Osteoblast (primary cell): ENCODE results near the gene SPTLC3. TPM values are rescaled to one million over a fixed set of nuclear protein-coding genes. Genes with fewer than 3 reads are reported as not detected.

Experiments used
- DNase-seq: peaks from one replicate; pipeline ENCODE4 v3.0.0; 2011; ENCODE audit warnings: low spot score, mixed read lengths; ENCODE audit not compliant: insufficient read length; ENCODE audit errors: missing footprints
- H2AFZ ChIP-seq: 2 replicates; pipeline ENCODE4 v1.6.0; 2011; ENCODE audit warnings: mild to moderate bottlenecking, low read length
- H3K27ac ChIP-seq: 2 replicates; pipeline ENCODE4 v1.5.1; 2011; ENCODE audit warnings: mild to moderate bottlenecking, low read depth, low read length, moderate library complexity
- H3K27me3 ChIP-seq: 2 replicates; pipeline ENCODE4 v1.6.0; 2012; ENCODE audit warnings: mild to moderate bottlenecking, control low read depth, inconsistent platforms, low read length, moderate library complexity; ENCODE audit not compliant: insufficient read depth
- H3K36me3 ChIP-seq: 2 replicates; pipeline ENCODE4 v1.5.1; 2011; ENCODE audit warnings: mild to moderate bottlenecking, low read length, control low read depth, moderate library complexity; ENCODE audit not compliant: insufficient read depth
- H3K4me1 ChIP-seq: 2 replicates; pipeline ENCODE4 v1.5.1; 2011; ENCODE audit warnings: mild to moderate bottlenecking, low read length, control low read depth, moderate library complexity; ENCODE audit not compliant: insufficient read depth
- H3K4me2 ChIP-seq: 2 replicates; pipeline ENCODE4 v1.6.0; 2011; ENCODE audit warnings: mild to moderate bottlenecking, low read length; ENCODE audit not compliant: insufficient read depth
- H3K4me3 ChIP-seq: fragments of 200-600 bp; sonication (generic); 3 replicates; pipeline ENCODE4 v1.5.1; 2012; ENCODE audit warnings: mild to moderate bottlenecking, low read length, inconsistent platforms; ENCODE audit not compliant: insufficient read depth
- H3K79me2 ChIP-seq: 2 replicates; pipeline ENCODE4 v1.6.0; 2012; ENCODE audit warnings: mild to moderate bottlenecking, low read length, control low read depth, inconsistent platforms; ENCODE audit not compliant: insufficient read depth
- H3K9me3 ChIP-seq: 2 replicates; pipeline ENCODE4 v1.5.1; 2011; ENCODE audit warnings: low read depth, low read length, control low read depth
- H4K20me1 ChIP-seq: 2 replicates; pipeline ENCODE4 v1.6.0; 2012; ENCODE audit warnings: mild to moderate bottlenecking, low read length, control low read depth; ENCODE audit not compliant: insufficient read depth
- CTCF ChIP-seq: IDR thresholded peaks from 2 replicates; pipeline ENCODE4 v1.5.1; 2011; ENCODE audit warnings: mild to moderate bottlenecking, low read depth, low read length, moderate library complexity; ENCODE audit errors: extremely low read depth
- total RNA-seq: library from RNA; depleted of rRNA; stranded (reverse); fragments of >200 nt; gene quantifications from 2 replicates; pipeline ENCODE4 v1.2.3, GENCODE V29; 2012

SPTLC3 gene
- total RNA-seq, 1 donor, result 14.8 TPM

GRCh38 chr20:13028001-13028400 is 19.2 kb downstream of the SPTLC3 start:
- H3K27me3 ChIP-seq, result no peaks in the 10 kb centered on the region
- H3K27ac ChIP-seq, result peak overlapping the region; percentile 85

GRCh38 chr20:13028673-13029072 is 19.9 kb downstream of the SPTLC3 start:
- Histone ChIP-seq H3K27ac (peak overlapping the region; percentile 85), H3K36me3 (no peaks in the 10 kb centered on the region)
- DNase-seq, result no peak

More at GRCh38 chr20:13028001-13028400, 19.2 kb downstream of the SPTLC3 start:
- no peak overlapping the region for H2AFZ ChIP-seq
- H3K9me3 ChIP-seq, result no peaks in the 10 kb centered on the region
- H4K20me1 ChIP-seq, result no peaks in the 10 kb centered on the region
- H3K79me2 ChIP-seq, result peaks cover 13% of the 10 kb centered on the region
- H3K4me1 ChIP-seq, result peaks cover 34% of the 10 kb centered on the region
- no peak for TF ChIP-seq CTCF
- H3K36me3 ChIP-seq, result no peaks in the 10 kb centered on the region
- no peak for DNase-seq
- no peak overlapping the region for H3K4me3 ChIP-seq
- peak overlapping the region; percentile 21 for H3K4me2 ChIP-seq

GRCh38 chr20:13029687-13030375 is 21.1 kb downstream of the SPTLC3 start:
- no peak for DNase-seq

More at GRCh38 chr20:13028673-13029072, 19.9 kb downstream of the SPTLC3 start:
- Histone ChIP-seq H3K4me3 (no peak overlapping the region), H3K9me3 (no peaks in the 10 kb centered on the region), H4K20me1 (no peaks in the 10 kb centered on the region), H2AFZ (no peak overlapping the region), H3K27me3 (no peaks in the 10 kb centered on the region), H3K4me2 (no peak overlapping the region), H3K79me2 (peaks cover 13% of the 10 kb centered on the region), H3K4me1 (peaks cover 32% of the 10 kb centered on the region)
- no peak for TF ChIP-seq CTCF

More at GRCh38 chr20:13029687-13030375, 21.1 kb downstream of the SPTLC3 start:
- Histone ChIP-seq H3K27ac (peak overlapping the region; percentile 85), H3K9me3 (no peaks in the 10 kb centered on the region), H3K27me3 (no peaks in the 10 kb centered on the region), H3K36me3 (no peaks in the 10 kb centered on the region), H3K4me1 (peaks cover 32% of the 10 kb centered on the region), H3K4me3 (peak overlapping the region; percentile 39), H3K79me2 (peaks cover 13% of the 10 kb centered on the region), H2AFZ (peak overlapping the region; percentile 46), H4K20me1 (no peaks in the 10 kb centered on the region), H3K4me2 (peak overlapping the region; percentile 74)
- no peak for TF ChIP-seq CTCF
